Kidney (tissue), 14 donors: ENCODE measurements around the gene TRIM63. TPM values are rescaled to one million over a fixed set of nuclear protein-coding genes. Genes with fewer than 3 reads are reported as not detected.

Experiments used
- DNase-seq, 5 donors: peaks; one replicate each; pipeline ENCODE4 v3.0.0-alpha.2; 2013 to 2020
- FAIRE-seq: peaks from 2 replicates; lab custom pipeline; 2012; peaks lifted over from hg19 to GRCh38; lab: Jason Lieb, UNC
- H3K27ac ChIP-seq, 2 donors: one replicate each; pipeline ENCODE4 v1.7.0; 2013; ENCODE audit warnings: low read depth in 2 of 2, low read length in 2 of 2, inconsistent platforms in 1 of 2
- H3K27me3 ChIP-seq: one replicate; pipeline ENCODE4 v1.7.1; 2013; ENCODE audit warnings: low read length, inconsistent platforms; ENCODE audit not compliant: control insufficient read depth, insufficient read depth
- H3K36me3 ChIP-seq, 3 donors: one replicate each; pipeline versions ENCODE4 v1.7.0 to v1.7.1; 2013; ENCODE audit warnings: low read length in 3 of 3, control low read depth in 1 of 3, inconsistent platforms in 1 of 3; ENCODE audit not compliant: insufficient read depth in 3 of 3, control insufficient read depth in 2 of 3
- H3K4me1 ChIP-seq, 3 donors: one replicate each; pipeline versions ENCODE4 v1.7.0 to v1.7.1; 2013; ENCODE audit warnings: low read length in 3 of 3, inconsistent platforms in 1 of 3, low read depth in 1 of 3; ENCODE audit not compliant: control insufficient read depth in 2 of 3, insufficient read depth in 2 of 3
- H3K4me3 ChIP-seq, 3 donors: one replicate each; pipeline versions ENCODE4 v1.7.0 to v1.8.1; 2013; ENCODE audit warnings: low read length in 3 of 3, control low read depth in 1 of 3, inconsistent platforms in 1 of 3
- H3K9ac ChIP-seq, 3 donors: one replicate each; pipeline versions ENCODE4 v1.7.0 to v1.7.1; 2013; ENCODE audit warnings: low read length in 3 of 3, control low read depth in 1 of 3, inconsistent platforms in 1 of 3
- H3K9me3 ChIP-seq, 3 donors: one replicate each; pipeline versions ENCODE4 v1.7.0 to v1.7.1; 2013; ENCODE audit warnings: low read length in 3 of 3, control low read depth in 1 of 3, inconsistent platforms in 1 of 3; ENCODE audit not compliant: control insufficient read depth in 2 of 3, insufficient read depth in 1 of 3
- CTCF ChIP-seq: IDR thresholded peaks from 3 replicates; pipeline ENCODE4 v1.5.1; 2012; ENCODE audit warnings: mild to moderate bottlenecking, moderate library complexity, borderline replicate concordance; ENCODE audit not compliant: insufficient read depth; ENCODE audit errors: extremely low read depth
- intact Hi-C: fragments of 100-400 bp; cut with DNase I; formaldehyde crosslinking; loops from one replicate; pipeline ENCODE4 v1.11.1; 2022
- polyA plus RNA-seq: library from polyadenylated mRNA; stranded (reverse); fragments of 350-450 nt; fragmentation: Illumina TruSeq; extraction: RNeasy Lipid Tissue Mini Kit (QIAGEN cat#74804); gene quantifications from one replicate; pipeline ENCODE4 v1.2.3, GENCODE V29; 2014; ENCODE audit warnings: low read depth, low replicate concordance; ENCODE audit not compliant: insufficient read depth
- total RNA-seq: library from RNA; stranded (reverse); fragmentation: NEBNext Ultra II Directional; extraction: Animal tissue kit (Norgen Biotek cat#: 25700); gene quantifications from one replicate; pipeline ENCODE4 v1.2.1, GENCODE V29; 2021
- donor health status: control.
- donor health status: control.
- donor health status: control.
- donor health status: control.
- donor health status: control.
- donor health status: DM: yes; HTN: yes; CAD: no.
- donor health status: Normal renal cell carcinoma (clear cell type).

The TRIM63 gene
- total and polyA plus RNA-seq, 2 donors from 2014 or later, result 0.82 to 3.3 TPM

DNA sequence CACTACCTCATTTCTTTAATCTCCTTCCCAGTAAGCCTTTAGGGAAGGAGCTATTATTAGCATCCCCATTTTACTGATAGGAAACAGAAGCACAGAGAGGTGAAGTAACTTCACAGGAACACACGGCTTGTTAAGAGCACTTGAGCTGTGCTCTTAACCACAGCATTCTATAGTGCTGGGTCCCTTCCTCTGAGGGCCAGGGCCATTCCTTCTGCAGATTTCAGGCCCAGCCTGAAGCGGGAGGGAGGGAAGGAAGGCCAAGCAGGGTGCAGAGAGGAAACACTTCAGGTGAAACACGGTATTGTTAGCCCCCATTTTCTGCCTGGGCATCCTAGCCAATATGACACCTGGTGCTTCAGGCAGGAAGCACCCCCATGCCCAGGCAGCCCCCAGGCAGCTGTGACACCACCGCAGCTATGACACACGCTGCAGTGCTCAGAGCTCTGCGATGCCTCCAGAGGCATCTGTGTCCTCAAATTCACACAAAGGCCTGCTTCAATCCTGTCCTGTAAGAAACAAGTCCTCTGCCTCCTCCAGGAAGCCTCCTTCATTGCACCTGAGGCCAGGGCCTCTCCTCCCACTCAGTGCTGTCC, 50.4 kb downstream of the TRIM63 start:
- H3K4me3 ChIP-seq, result no peak overlapping the region
- no peak overlapping the region for H3K9ac ChIP-seq
- intact Hi-C loops, result no loop called here
- no peaks in the 10 kb centered on the region for H3K9me3 ChIP-seq
- no peaks in the 10 kb centered on the region for H3K4me1 ChIP-seq
- DNase-seq (no peak), FAIRE-seq (no peak)
- no peaks in the 10 kb centered on the region for H3K27me3 ChIP-seq
- no peak for TF ChIP-seq CTCF
- H3K36me3 ChIP-seq, result no peaks in the 10 kb centered on the region
- H3K27ac ChIP-seq, result no peak overlapping the region

- no peak overlapping the region for H3K9ac ChIP-seq
- H3K4me1 ChIP-seq, result no peaks in the 10 kb centered on the region
- no peak overlapping the region for H3K4me3 ChIP-seq
- intact Hi-C loops, result no loop called here
- H3K27ac ChIP-seq, result no peak overlapping the region
- H3K36me3 ChIP-seq, result no peaks in the 10 kb centered on the region
- no peak for DNase-seq
- no peaks in the 10 kb centered on the region for H3K27me3 ChIP-seq
- H3K9me3 ChIP-seq, result no peaks in the 10 kb centered on the region
- no peak for TF ChIP-seq CTCF
- no peak for FAIRE-seq
These were observed 51.0 kb downstream of the TRIM63 start for GRCh38 chr1:26016258-26016952.

GRCh38 chr1:26015358-26015757, 52.1 kb downstream of the TRIM63 start:
- no peak for TF ChIP-seq CTCF
- Histone ChIP-seq H3K27ac (no peak overlapping the region), H3K9ac (no peak overlapping the region), H3K4me3 (no peak overlapping the region), H3K9me3 (no peaks in the 10 kb centered on the region), H3K27me3 (no peaks in the 10 kb centered on the region), H3K36me3 (no peaks in the 10 kb centered on the region), H3K4me1 (no peaks in the 10 kb centered on the region)
- DNase-seq (no peak), FAIRE-seq (no peak)
- intact Hi-C loops, result no loop called here

DNA sequence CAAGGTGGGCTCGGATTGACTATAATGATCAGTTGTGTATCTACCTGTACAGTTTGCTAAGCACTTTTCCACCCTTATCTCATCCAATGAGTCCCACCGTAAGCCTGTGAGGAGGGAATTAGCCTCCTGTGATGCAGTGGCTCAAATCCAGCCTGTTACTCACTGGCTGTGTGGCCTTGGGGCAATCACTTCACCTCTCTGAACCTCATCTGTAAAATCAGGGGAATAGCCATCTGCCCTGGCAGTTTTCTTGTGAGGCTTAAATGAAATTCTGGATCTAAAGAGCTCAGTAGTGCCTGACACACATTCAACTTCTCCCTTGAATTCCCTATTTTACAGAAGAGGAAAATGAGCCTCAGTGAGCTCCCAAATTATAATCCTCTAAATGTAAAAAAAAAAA, 53.3 kb downstream of the TRIM63 start:
- TF ChIP-seq CTCF, result no peak
- intact Hi-C loops, result no loop called here
- H3K9me3 ChIP-seq, result no peaks in the 10 kb centered on the region
- no peaks in the 10 kb centered on the region for H3K27me3 ChIP-seq
- H3K36me3 ChIP-seq, result no peaks in the 10 kb centered on the region
- FAIRE-seq (no peak), DNase-seq (no peak)
- no peaks in the 10 kb centered on the region for H3K4me1 ChIP-seq
- no peak overlapping the region for H3K27ac ChIP-seq
- H3K4me3 ChIP-seq, result no peak overlapping the region
- no peak overlapping the region for H3K9ac ChIP-seq
